ENCODE measurements around the gene CHST1. TPM values are rescaled to one million over a fixed set of nuclear protein-coding genes. Genes with fewer than 3 reads are reported as not detected.

CHST1 gene
- polyA plus RNA-seq, 1 experiment, result 0.04 TPM

DNA sequence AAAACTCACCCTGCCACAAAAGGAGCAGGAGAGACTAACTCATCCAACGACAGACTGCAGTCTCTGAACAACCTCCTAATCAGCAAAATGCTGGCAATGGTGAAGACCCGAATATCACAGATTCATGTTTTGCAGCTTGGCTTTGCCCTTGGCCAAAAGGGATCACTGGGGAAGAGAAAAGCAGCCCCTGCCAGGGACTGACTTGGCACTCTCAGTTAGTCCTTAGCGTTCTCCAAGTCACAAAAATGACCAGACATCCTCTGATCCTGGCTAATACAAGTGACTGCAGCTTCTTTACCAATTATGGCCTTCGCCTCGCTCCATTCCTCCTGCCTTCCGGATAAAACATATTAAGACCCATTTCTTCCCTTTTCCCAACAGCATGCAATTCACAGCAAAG, 22.4 kb upstream of the CHST1 start:
- H3K36me3 ChIP-seq (ENCODE audit: control insufficient read depth, insufficient read depth, low read length), result no peaks in the 10 kb centered on the region
- POLR2A ChIA-PET, result no interaction called here
- CTCF ChIA-PET, result interaction anchor here (0.7 kb wide), 1 partner anchor 43 kb away, joined by 4 read pairs; no protein-coding TSS in a partner anchor
- DNase-seq (ENCODE audit: low read depth), result no peak
- peaks cover 14% of the 10 kb centered on the region for H3K27me3 ChIP-seq (ENCODE audit: control insufficient read depth, insufficient read depth, low read length)
- TF ChIP-seq, protein P1, sequence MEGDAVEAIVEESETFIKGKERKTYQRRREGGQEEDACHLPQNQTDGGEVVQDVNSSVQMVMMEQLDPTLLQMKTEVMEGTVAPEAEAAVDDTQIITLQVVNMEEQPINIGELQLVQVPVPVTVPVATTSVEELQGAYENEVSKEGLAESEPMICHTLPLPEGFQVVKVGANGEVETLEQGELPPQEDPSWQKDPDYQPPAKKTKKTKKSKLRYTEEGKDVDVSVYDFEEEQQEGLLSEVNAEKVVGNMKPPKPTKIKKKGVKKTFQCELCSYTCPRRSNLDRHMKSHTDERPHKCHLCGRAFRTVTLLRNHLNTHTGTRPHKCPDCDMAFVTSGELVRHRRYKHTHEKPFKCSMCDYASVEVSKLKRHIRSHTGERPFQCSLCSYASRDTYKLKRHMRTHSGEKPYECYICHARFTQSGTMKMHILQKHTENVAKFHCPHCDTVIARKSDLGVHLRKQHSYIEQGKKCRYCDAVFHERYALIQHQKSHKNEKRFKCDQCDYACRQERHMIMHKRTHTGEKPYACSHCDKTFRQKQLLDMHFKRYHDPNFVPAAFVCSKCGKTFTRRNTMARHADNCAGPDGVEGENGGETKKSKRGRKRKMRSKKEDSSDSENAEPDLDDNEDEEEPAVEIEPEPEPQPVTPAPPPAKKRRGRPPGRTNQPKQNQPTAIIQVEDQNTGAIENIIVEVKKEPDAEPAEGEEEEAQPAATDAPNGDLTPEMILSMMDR (IDR thresholded peaks at IDR 0.05; ENCODE audit: insufficient read depth, low read depth, low read length), result no peak
- no peak overlapping the region for H3K4me3 ChIP-seq (ENCODE audit: low read depth, low read length)

DNA sequence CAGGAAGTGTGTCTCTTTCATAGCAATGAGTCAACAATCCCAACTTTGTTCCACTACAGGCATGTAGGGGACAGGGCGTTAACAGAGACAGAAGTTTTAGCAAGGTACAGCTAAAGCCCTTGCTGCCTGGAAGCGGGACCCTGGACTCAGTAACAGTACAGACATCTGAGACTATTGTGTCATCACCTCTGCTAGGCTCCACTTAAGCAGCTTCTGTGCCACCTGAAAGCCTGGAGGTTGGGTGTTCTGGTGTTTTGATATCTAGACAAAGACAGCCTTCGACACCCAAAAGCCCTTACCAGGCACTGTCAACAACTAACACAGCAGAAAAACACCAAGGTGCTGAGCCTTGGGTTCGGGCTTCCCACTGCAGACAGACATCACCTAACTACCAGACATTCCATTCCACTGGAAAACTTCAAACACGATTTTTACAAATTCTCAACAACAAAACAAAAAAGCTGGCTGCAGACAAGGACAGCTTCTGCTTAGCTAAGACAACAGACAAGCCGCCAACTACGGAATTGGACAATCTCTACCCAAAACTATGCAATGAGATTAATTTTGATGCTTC, 20.6 kb upstream of the CHST1 start:
- Histone ChIP-seq H3K36me3 (ENCODE audit: control insufficient read depth, insufficient read depth, low read length) (no peaks in the 10 kb centered on the region), H3K27me3 (ENCODE audit: control insufficient read depth, insufficient read depth, low read length) (peaks cover 14% of the 10 kb centered on the region), H3K4me3 (ENCODE audit: low read depth, low read length) (no peak overlapping the region)
- TF ChIP-seq, protein P1 (IDR thresholded peaks at IDR 0.05; ENCODE audit: insufficient read depth, low read depth, low read length), result no peak
- CTCF ChIA-PET, result interaction anchor here (0.7 kb wide), 1 partner anchor 745 kb away, joined by 3 read pairs; no protein-coding TSS in a partner anchor
- no peak for DNase-seq (ENCODE audit: low read depth)
- POLR2A ChIA-PET, result no interaction called here

DNA sequence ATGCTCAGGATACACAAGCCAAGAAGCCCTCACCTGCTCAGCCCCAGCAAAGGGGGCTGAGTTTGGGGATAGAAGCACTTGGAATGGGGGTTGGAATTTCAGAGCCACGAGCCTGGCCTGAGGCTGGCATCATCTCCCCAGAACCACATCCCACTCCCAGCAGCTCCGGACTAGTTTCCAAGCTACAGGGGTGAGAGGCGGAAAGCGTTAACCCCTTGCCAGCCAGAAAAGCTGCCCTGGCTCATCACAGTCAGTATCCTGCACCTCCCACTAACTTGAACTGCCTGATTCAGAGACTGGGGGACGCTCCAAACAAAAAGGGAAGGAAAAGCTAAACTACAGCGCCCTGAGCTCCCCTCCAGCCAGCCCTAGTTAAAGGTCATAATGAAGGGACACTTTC, 19.0 kb upstream of the CHST1 start:
- no peak for DNase-seq (ENCODE audit: low read depth)
- H3K4me3 ChIP-seq (ENCODE audit: low read depth, low read length), result no peak overlapping the region
- ChIA-PET CTCF (no interaction called here), POLR2A (no interaction called here)
- H3K36me3 ChIP-seq (ENCODE audit: control insufficient read depth, insufficient read depth, low read length), result no peaks in the 10 kb centered on the region
- peaks cover 13% of the 10 kb centered on the region for H3K27me3 ChIP-seq (ENCODE audit: control insufficient read depth, insufficient read depth, low read length)
- TF ChIP-seq, protein P1 (IDR thresholded peaks at IDR 0.05; ENCODE audit: insufficient read depth, low read depth, low read length), result no peak

DNA sequence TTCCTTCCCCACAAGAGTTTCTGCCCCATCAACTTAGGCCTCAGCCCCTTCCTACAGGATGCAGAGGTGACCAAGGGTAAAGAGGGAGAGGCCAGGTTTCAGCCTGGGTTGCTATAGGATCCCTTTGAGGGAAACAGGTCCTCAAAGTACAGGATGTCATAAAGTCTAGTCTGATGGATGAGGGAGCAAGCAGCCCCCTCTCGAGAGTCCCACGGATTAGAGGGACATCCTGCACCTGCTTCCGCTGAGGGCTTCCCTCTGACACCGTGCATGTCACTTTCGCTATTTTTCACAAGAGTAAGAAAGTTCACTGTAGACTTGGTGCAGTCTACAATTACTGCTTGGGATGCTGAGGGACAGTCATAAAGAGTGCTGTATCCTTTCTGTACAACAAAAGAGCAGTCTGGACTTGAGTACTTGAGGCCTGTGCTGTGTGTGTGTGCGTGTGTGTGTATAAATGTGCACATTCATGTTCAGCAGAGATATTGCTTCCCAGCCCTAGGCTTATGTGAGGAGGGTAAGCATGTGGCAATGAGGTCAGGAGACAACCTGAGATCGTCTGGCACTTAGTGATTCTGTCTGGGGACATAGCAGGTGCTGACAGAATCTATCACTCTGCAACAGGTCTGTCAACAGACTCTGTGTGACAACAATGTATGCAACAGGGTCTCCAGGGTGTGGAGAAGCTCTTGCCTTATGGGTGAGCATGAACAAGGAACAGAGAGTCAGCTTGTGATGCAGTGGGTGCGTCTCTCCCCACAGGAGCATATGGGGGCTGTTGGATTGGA, 18.0 kb upstream of the CHST1 start:
- ChIA-PET POLR2A (no interaction called here), CTCF (no interaction called here)
- Histone ChIP-seq H3K27me3 (ENCODE audit: control insufficient read depth, insufficient read depth, low read length) (peaks cover 10% of the 10 kb centered on the region), H3K36me3 (ENCODE audit: control insufficient read depth, insufficient read depth, low read length) (no peaks in the 10 kb centered on the region), H3K4me3 (ENCODE audit: low read depth, low read length) (no peak overlapping the region)
- DNase-seq (ENCODE audit: low read depth), result no peak
- TF ChIP-seq, protein P1 (IDR thresholded peaks at IDR 0.05; ENCODE audit: insufficient read depth, low read depth, low read length), result no peak

DNA sequence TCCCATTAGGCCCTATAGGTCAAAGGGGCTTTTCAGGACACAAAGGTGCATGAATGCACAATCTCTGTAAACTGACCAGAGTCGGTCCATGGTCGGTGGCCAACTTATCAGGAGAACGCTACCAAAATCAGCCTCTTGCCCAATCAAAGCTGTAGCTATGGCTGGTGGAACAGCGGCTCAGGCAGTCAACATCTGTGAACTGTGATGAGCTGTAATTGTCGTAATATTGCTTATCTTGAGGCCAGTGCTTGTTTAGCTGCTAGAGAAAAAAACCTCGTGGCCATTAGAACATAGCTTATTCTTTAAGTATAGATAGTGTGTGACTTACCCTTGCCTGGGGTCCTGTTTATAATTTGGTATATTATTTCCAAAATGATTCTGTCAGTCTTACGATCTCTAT, 14.4 kb upstream of the CHST1 start:
- Histone ChIP-seq H3K36me3 (ENCODE audit: control insufficient read depth, insufficient read depth, low read length) (no peaks in the 10 kb centered on the region), H3K4me3 (ENCODE audit: low read depth, low read length) (no peak overlapping the region), H3K27me3 (ENCODE audit: control insufficient read depth, insufficient read depth, low read length) (peaks cover 3% of the 10 kb centered on the region; the same call in 1 of the 2 replicates)
- no peak for DNase-seq (ENCODE audit: low read depth)
- ChIA-PET POLR2A (no interaction called here), CTCF (interaction anchor here (0.6 to 1.2 kb wide), 4 partner anchors 21 to 333 kb away, joined by 3 to 4 read pairs (median 4); no protein-coding TSS in a partner anchor)
- TF ChIP-seq, protein P1 (IDR thresholded peaks at IDR 0.05; ENCODE audit: insufficient read depth, low read depth, low read length), result no peak

All from BJ (cell line).